HG03095 (cell line): ENCODE data around the gene PRKCB.
"Not testable (repeated sequence)": the region's sequence is repeated elsewhere in the genome, so short reads cannot be mapped to it uniquely, and the experiment has no call there.

Source experiments
- ATAC-seq: cut with Tn5 transposase; IDR thresholded peaks from one replicate; pipeline ENCODE4 v1.9.1; 2021; ENCODE audit warnings: moderate library complexity; ENCODE audit not compliant: unreplicated experiment

The PRKCB gene

GRCh38 chr16:23998771-23999170, 163.0 kb downstream of the PRKCB start:
- ATAC-seq: no peak

DNA sequence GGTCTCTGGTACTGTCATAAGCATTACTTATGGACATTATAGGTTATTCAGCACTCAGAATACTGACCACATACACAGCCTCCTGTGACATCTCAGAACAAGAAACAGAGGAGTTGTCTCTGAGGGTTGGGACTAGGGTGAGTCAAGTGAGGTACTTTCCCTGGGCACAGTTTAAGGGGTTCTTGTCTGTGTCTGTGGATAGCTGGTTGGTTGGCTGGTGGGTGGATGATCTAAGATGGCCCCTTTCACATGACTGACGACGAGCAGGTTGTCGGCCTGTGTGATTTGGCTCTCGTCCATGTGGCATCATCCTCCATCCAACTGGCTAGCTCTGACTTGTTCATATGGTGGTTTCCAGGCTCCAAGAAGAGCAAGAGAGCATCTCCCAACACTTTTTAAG, 163.9 kb downstream of the PRKCB start:
- ATAC-seq: no peak

GRCh38 chr16:24001710-24002109, 165.9 kb downstream of the PRKCB start:
- no peak for ATAC-seq

GRCh38 chr16:24002619-24003018, 166.8 kb downstream of the PRKCB start:
- ATAC-seq: no peak

DNA sequence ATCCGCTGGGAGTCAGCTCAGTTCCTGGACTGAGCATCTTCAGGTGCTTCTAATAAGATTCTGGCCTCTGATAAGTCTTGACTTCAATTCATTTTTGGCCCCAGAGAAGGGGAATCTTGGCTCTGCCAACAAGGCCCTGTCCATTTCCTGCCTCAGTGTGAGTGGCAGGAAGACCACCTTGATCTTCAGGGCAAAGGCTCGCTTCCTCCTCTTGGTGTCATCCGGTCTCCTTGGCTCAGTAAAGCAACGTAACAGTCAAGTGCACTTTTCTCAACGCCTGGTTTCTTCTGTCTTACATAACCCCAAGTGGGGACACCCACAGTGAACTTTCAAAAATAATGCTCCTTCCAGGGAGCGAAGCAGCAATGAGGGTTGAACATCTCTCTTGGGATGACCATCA, 169.8 kb downstream of the PRKCB start:
- ATAC-seq: no peak

GRCh38 chr16:24007391-24007790, 171.6 kb downstream of the PRKCB start:
- ATAC-seq: no peak

- no peak for ATAC-seq
These were observed 172.2 kb downstream of the PRKCB start for GRCh38 chr16:24007934-24008333.

GRCh38 chr16:24009098-24009497, 173.3 kb downstream of the PRKCB start:
- no peak for ATAC-seq

DNA sequence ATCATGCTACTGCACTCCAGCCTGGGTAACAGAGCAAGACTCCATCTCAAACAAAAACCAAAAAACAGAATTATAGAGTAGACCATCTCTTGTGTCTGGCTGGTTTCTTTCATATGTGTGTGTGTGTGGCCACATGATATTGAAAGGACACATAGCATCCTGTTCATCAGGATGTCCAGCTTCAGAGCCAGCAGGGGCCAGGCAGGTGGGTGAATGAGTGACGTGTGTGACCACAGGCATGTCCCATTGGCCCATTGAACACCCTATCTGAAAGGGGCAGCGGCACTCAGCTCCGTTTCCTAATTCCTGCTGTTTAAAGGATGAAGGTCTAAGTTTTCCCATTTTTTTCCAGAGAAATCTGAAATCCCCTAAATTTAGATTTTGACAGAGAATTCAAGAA, 174.2 kb downstream of the PRKCB start:
- ATAC-seq: no peak

DNA sequence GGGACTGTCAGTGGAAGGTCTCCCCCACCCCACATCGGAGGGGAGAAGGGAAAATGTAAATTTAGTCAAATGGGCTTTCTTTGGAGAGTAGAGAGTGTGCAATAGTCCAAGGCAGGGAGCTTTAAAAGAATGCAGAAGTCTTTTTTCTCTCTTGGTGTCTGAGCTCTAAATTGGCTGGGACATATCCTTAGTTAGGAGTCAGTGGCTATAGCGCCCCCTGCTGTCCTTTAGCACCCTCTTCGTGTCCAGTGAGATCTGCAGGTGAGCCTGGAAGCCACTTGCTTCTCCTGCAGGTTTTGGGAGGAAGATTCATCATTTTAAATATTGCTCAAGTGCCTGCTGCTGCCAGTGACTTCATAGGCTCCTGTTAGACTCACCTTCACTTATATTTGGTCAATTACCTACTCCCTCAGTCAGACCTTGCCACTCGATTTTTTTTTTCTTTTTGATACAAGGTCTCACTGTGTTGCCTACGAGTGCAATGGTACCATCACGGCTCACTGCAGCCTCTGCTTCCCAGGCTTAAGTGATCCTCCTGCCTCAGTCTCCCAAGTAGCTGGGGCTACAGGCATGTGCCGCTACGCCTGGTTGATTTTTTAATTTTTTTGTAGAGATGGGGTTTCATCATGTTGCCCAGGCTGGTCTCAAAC, 174.8 kb downstream of the PRKCB start:
- ATAC-seq: no peak

GRCh38 chr16:24011237-24011636, 175.5 kb downstream of the PRKCB start:
- ATAC-seq: no peak

- no peak for ATAC-seq
These were observed 177.4 kb downstream of the PRKCB start for GRCh38 chr16:24013054-24013636.

- peak; percentile 87 for ATAC-seq
These were observed 178.3 kb downstream of the PRKCB start for GRCh38 chr16:24013864-24014645.

- not testable (repeated sequence) for ATAC-seq
These were observed 179.2 kb downstream of the PRKCB start for GRCh38 chr16:24014955-24015354.

DNA sequence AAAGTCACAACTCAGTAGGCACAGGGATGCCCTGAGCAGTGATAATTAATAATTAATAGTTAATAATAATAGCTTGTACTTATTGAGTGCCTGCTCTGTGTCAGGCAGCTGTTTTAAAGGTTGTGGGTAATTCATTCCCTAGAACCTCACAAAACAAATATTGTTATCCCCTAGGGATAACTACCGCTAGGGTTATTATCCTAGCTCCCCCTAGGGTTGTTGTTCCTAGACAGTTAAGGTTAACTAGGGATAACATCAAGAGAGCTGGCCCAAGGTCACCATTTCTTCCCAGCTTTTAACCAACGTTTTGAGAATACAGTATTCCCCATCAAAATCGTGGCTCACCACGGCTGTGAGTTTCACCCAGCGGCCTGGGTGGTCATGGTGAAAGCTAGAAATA, 180.1 kb downstream of the PRKCB start:
- ATAC-seq: no peak

GRCh38 chr16:24018485-24018884, 182.7 kb downstream of the PRKCB start:
- ATAC-seq: no peak

- ATAC-seq: no peak
These were observed 187.0 kb downstream of the PRKCB start for GRCh38 chr16:24022797-24023196.

GRCh38 chr16:24023621-24024020, 187.8 kb downstream of the PRKCB start:
- no peak for ATAC-seq

- no peak for ATAC-seq
These were observed 189.2 kb downstream of the PRKCB start for GRCh38 chr16:24024971-24025370.

- no peak for ATAC-seq
These were observed 191.7 kb downstream of the PRKCB start for GRCh38 chr16:24027466-24027865.

- not testable (repeated sequence) for ATAC-seq
These were observed 194.1 kb downstream of the PRKCB start for GRCh38 chr16:24029841-24030240.
